HepG2 (cell line): ENCODE data around the gene DNAJC5. TPM values are rescaled to one million over a fixed set of nuclear protein-coding genes. Genes with fewer than 3 reads are reported as not detected.

ENCODE experiments used
- ATAC-seq: fragments of 200-7000 bp; cut with Tn5 transposase; 3 replicates; pipeline ENCODE4 v1.9.1; 2020; ENCODE audit warnings: mild to moderate bottlenecking, moderate library complexity
- BruUV-seq: library from RNA; stranded (reverse); fragments of 400-500 nt; replicated peaks from 2 replicates; lab custom pipeline; 2021; lab: Mats Ljungman, UMichigan
- CTCF ChIA-PET: fragments of 300-600 bp; formaldehyde crosslinking; extraction: SDS; loops from one replicate; lab custom pipeline; 2021; ENCODE audit warnings: low total read pairs, inconsistent platforms, low intra/inter-chr PET ratio; lab: Yijun Ruan, JAX
- POLR2A ChIA-PET: fragments of 350-600 bp; sonication (Branson Sonifier 250); formaldehyde crosslinking; loops from one replicate; lab custom pipeline; 2020; ENCODE audit warnings: antibody characterized with exemption, inconsistent platforms; lab: Yijun Ruan, JAX
- DNase-seq: peaks from one replicate; pipeline ENCODE4 v3.0.0-alpha.2; 2015; ENCODE audit warnings: low spot score
- FAIRE-seq: peaks from 3 replicates; lab custom pipeline; 2011; peaks lifted over from hg19 to GRCh38; lab: Jason Lieb, UNC
- H2AFZ ChIP-seq: one replicate; pipeline ENCODE4 v1.6.1; 2011; ENCODE audit warnings: low read length, inconsistent platforms
- H3K27ac ChIP-seq: fragments of 300-600 bp; 3 replicates; pipeline ENCODE4 v1.8.0; 2011; ENCODE audit warnings: mixed run types, mild to moderate bottlenecking, mixed read lengths, low read length, inconsistent platforms; ENCODE audit not compliant: insufficient read depth; ENCODE audit errors: extremely low read length
- H3K27me3 ChIP-seq, 2 experiments: fragments of 200-600 bp in 1 of 2; 2 replicates in 1 of 2; 3 replicates in 1 of 2; pipeline versions ENCODE4 v1.6.0 to v1.8.0; 2011; ENCODE audit warnings: low read length in 2 of 2, mild to moderate bottlenecking in 2 of 2, moderate library complexity in 2 of 2, inconsistent platforms in 1 of 2; ENCODE audit not compliant: insufficient read depth in 2 of 2, control insufficient read depth in 1 of 2
- H3K36me3 ChIP-seq, 2 experiments: fragments of 200-600 bp in 1 of 2; replicated peaks in 1 of 2; 2 replicates in 1 of 2; 3 replicates in 1 of 2; pipeline versions ENCODE4 v1.5.1 to v1.8.0; 2011; ENCODE audit warnings: low read length in 2 of 2, inconsistent platforms in 1 of 2; ENCODE audit not compliant: insufficient read depth in 2 of 2, control insufficient read depth in 1 of 2
- H3K4me1 ChIP-seq: 2 replicates; pipeline ENCODE4 v1.5.1; 2012; ENCODE audit warnings: low read length, inconsistent platforms; ENCODE audit not compliant: insufficient read depth
- H3K4me2 ChIP-seq: 2 replicates; pipeline ENCODE4 v1.6.0; 2011; ENCODE audit warnings: low read depth, low read length, inconsistent platforms
- H3K4me3 ChIP-seq, 3 experiments: fragments of 200-600 bp in 1 of 3; sonication (generic), shearing (Covaris generic) in 1 of 3; replicated peaks in 1 of 3; 2 replicates each; pipeline ENCODE4 v1.5.1; 2011 to 2016; ENCODE audit warnings: low read length in 3 of 3, inconsistent platforms in 2 of 3, low read depth in 2 of 3, mild to moderate bottlenecking in 2 of 3, control low read depth in 1 of 3, mixed read lengths in 1 of 3; ENCODE audit not compliant: insufficient read depth in 1 of 3
- H3K79me2 ChIP-seq: one replicate; pipeline ENCODE4 v1.6.1; 2011; ENCODE audit warnings: low read length, inconsistent platforms; ENCODE audit not compliant: insufficient read depth
- H3K9ac ChIP-seq: 2 replicates; pipeline ENCODE4 v1.6.0; 2011; ENCODE audit warnings: mild to moderate bottlenecking, low read depth, low read length, inconsistent platforms; ENCODE audit not compliant: insufficient read depth
- H3K9me3 ChIP-seq: 2 replicates; pipeline ENCODE4 v1.5.1; 2012; ENCODE audit warnings: mild to moderate bottlenecking, low read length
- H4K20me1 ChIP-seq: 2 replicates; pipeline ENCODE4 v1.6.0; 2011; ENCODE audit warnings: inconsistent platforms, mild to moderate bottlenecking, low read length, moderate library complexity; ENCODE audit not compliant: insufficient read depth
- POGZ ChIP-seq: sonication (generic); formaldehyde crosslinking; IDR thresholded peaks from 2 replicates; pipeline ENCODE4 v1.4.0; 2020; ENCODE audit warnings: mild to moderate bottlenecking, missing genetic modification reagents
- RARA ChIP-seq: IDR thresholded peaks from 2 replicates; pipeline ENCODE4 v1.6.1; 2016; ENCODE audit warnings: missing genetic modification reagents, missing compliant biosample characterization
- TARDBP ChIP-seq: sonication (generic); formaldehyde crosslinking; IDR thresholded peaks from 2 replicates; pipeline ENCODE4 v1.8.0; 2022; ENCODE audit warnings: mild to moderate bottlenecking, missing genetic modification reagents
- ZFP41 ChIP-seq: sonication (generic); formaldehyde crosslinking; IDR thresholded peaks from 2 replicates; pipeline ENCODE4 v1.4.0; 2020; ENCODE audit warnings: mild to moderate bottlenecking, missing genetic modification reagents, borderline replicate concordance
- ZNF34 ChIP-seq: sonication (generic); formaldehyde crosslinking; IDR thresholded peaks from 2 replicates; pipeline ENCODE4 v1.4.0; 2020; ENCODE audit warnings: mild to moderate bottlenecking, missing genetic modification reagents, borderline replicate concordance
- ZNF350 ChIP-seq: sonication (generic); formaldehyde crosslinking; IDR thresholded peaks from 2 replicates; pipeline ENCODE4 v1.4.0; 2020; ENCODE audit warnings: mild to moderate bottlenecking, low read depth, missing genetic modification reagents, borderline replicate concordance
- ZNF777 ChIP-seq: sonication (generic); formaldehyde crosslinking; IDR thresholded peaks from 2 replicates; pipeline ENCODE4 v1.4.0; 2020; ENCODE audit warnings: missing genetic modification reagents
- ZNF879 ChIP-seq: sonication (generic); formaldehyde crosslinking; IDR thresholded peaks from 2 replicates; pipeline ENCODE4 v1.8.1; 2023; ENCODE audit warnings: missing genetic modification reagents
- WGBS: methylation state at CpG from one replicate; pipeline ENCODE4 v1.1.6; 2017; ENCODE audit warnings: low lambda C conversion rate; 5-methylcytosine and 5-hydroxymethylcytosine counted together
- in situ Hi-C: cut with HindIII; loops from 2 replicates; pipeline ENCODE4 v1.10.0; 2017; ENCODE audit warnings: low pct_unique_long_range_greater_than_20kb; ENCODE audit not compliant: extremely low pct_ligation_motif_present
- intact Hi-C: fragments of 100-400 bp; cut with micrococcal nuclease; formaldehyde crosslinking; loops from one replicate; pipeline ENCODE4 v1.10.0; 2022; ENCODE audit not compliant: unreplicated experiment
- polyA plus RNA-seq, 8 experiments: library from polyadenylated mRNA; depleted of rRNA in 3 of 8; stranded (reverse) in 7 of 8; unstranded in 1 of 8; fragments of >200 nt; fragmentation: Illumina TruSeq in 4 of 8; extraction: Trizol in 4 of 8; gene quantifications; 2 replicates each; pipeline versions ENCODE4 v1.2.1 to v1.2.3, GENCODE V29; 2011 to 2016; ENCODE audit warnings: low read depth in 4 of 8, missing spikeins in 1 of 8, mixed read lengths in 1 of 8; ENCODE audit not compliant: insufficient read depth in 1 of 8
- total RNA-seq, 5 experiments: library from RNA; depleted of rRNA; stranded (reverse); fragments of >200 nt; fragmentation: Illumina TruSeq; extraction: Trizol; gene quantifications; 2 replicates each; pipeline ENCODE4 v1.2.3, GENCODE V29; 2016; ENCODE audit warnings: low read depth in 1 of 5
- TF ChIP-seq, protein P1 (sequence below): sonication (generic); formaldehyde crosslinking; IDR thresholded peaks from 2 replicates; pipeline ENCODE4 v1.4.0; 2020; ENCODE audit warnings: missing genetic modification reagents
- TF ChIP-seq, protein P2 (sequence below): sonication (generic); formaldehyde crosslinking; IDR thresholded peaks from 2 replicates; pipeline ENCODE4 v1.8.0; 2022; ENCODE audit warnings: low read depth, missing genetic modification reagents
- TF ChIP-seq, protein P3 (sequence below): sonication (generic); formaldehyde crosslinking; IDR thresholded peaks from 2 replicates; pipeline ENCODE4 v1.5.1; 2020; ENCODE audit warnings: missing genetic modification reagents, mild to moderate bottlenecking, borderline replicate concordance
- TF ChIP-seq, protein P4 (sequence below): sonication (generic); formaldehyde crosslinking; IDR thresholded peaks from 2 replicates; pipeline ENCODE4 v1.5.0; 2020; ENCODE audit warnings: mild to moderate bottlenecking, missing genetic modification reagents

DNAJC5 gene
- total and polyA plus RNA-seq, 2 of the 13 experiments (the other 11 are each of a cell fraction or from before 2014, with no cell fraction given), result 42.8 to 64.5 TPM

DNA sequence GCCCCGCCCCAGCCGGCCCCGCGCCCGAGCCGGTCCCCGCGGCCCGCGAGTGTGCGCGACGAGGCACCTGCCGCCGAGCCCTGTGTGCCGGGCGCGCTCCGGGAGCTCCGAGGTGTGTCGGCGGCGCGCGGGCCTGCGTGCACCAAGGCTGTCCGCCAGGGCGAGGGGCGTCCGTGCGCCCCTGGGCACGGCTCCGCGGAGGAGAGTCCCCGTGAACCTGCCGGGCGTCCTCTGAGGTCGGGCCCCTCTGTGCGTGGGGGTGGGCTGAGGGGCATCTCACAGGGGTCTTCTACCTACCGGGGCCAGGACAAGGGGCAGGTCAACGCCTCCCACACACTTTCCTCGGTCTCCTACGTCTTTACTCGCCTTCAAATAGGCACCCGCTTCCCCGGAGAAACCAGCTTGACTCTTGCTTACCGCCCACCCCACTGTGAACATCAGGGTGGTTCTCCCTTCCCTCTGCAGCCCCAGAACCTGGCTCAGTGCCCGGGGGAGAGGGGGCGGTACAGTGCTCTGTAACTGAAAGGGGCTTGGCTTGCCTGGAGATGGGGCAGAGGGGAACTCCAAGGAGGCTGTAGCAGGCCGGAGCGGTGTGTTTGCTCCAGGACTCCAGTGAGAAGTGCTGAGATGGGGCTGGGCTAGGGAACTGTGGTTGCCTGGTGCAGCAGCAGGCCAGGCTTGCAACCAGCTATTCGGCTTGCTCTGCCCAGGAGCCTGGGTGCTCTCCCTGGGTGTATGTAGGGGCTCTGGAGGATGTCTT, 84.8 kb downstream of the DNAJC5 start, which contains the start of gene SAMD10:
TSS of gene SAMD10 (minus strand) at position 86 of the 760 bp plus-strand sequence. CDS start 175 bp downstream, outside the sequence.
- DNase-seq (peak; percentile 70), FAIRE-seq (peak; percentile 44), ATAC-seq (peak; percentile 39)
- H2AFZ ChIP-seq, result peak within 1 kb of the TSS; percentile 10
- H3K27me3 ChIP-seq, result no peaks in the 10 kb centered on the region; a peak in 1 of 5 replicates
- peaks cover 3% of the 10 kb centered on the region; the same call in 1 of the 2 replicates for H4K20me1 ChIP-seq
- peak within 1 kb of the TSS; percentile 85 for H3K9ac ChIP-seq
- H3K36me3 ChIP-seq, result peaks cover 9 to 21% of the 10 kb centered on the region in 2 experiments
- H3K4me2 ChIP-seq, result peak within 1 kb of the TSS; percentile 99
- H3K4me1 ChIP-seq, result peaks cover 42% of the 10 kb centered on the region
- POLR2A ChIA-PET, result interaction anchor here (0.8 to 4.7 kb wide), 31 partner anchors 8 to 442 kb away, joined by 3 to 75 read pairs (median 7); partner anchors contain the start of genes ARFRP1, C20orf204, GMEB2 and LIME1
- 1% methylated on average over 26 of the region's 52 CpGs for WGBS
- BruUV-seq, result no TSS peak
- in situ Hi-C loops (loop anchor here (5.0 kb wide), 2 partner anchors 43 to 78 kb away; no protein-coding TSS in a partner anchor), intact Hi-C loops (loop anchor here (1.0 to 2.0 kb wide), 2 partner anchors 78 to 141 kb away; no protein-coding TSS in a partner anchor)
- CTCF ChIA-PET, result interaction anchor here (1.9 to 3.2 kb wide), 2 partner anchors 77 to 140 kb away, joined by 11 to 33 read pairs; no protein-coding TSS in a partner anchor
- no peaks in the 10 kb centered on the region for H3K9me3 ChIP-seq
- H3K4me3 ChIP-seq, result peak within 1 kb of the TSS; percentile 95 to 99 (median 97)
- peaks cover 26% of the 10 kb centered on the region for H3K79me2 ChIP-seq
- peak within 1 kb of the TSS; percentile 81 for H3K27ac ChIP-seq
- TF ChIP-seq TARDBP (CRISPR knock-in tag), result peak; percentile 46; the same call in 1 of the 2 replicates
- TF ChIP-seq ZNF777 (CRISPR knock-in tag), result no peak; the same call in 1 of the 2 replicates
- TF ChIP-seq, protein P1, sequence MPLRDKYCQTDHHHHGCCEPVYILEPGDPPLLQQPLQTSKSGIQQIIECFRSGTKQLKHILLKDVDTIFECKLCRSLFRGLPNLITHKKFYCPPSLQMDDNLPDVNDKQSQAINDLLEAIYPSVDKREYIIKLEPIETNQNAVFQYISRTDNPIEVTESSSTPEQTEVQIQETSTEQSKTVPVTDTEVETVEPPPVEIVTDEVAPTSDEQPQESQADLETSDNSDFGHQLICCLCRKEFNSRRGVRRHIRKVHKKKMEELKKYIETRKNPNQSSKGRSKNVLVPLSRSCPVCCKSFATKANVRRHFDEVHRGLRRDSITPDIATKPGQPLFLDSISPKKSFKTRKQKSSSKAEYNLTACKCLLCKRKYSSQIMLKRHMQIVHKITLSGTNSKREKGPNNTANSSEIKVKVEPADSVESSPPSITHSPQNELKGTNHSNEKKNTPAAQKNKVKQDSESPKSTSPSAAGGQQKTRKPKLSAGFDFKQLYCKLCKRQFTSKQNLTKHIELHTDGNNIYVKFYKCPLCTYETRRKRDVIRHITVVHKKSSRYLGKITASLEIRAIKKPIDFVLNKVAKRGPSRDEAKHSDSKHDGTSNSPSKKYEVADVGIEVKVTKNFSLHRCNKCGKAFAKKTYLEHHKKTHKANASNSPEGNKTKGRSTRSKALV, result peak; percentile 49
- 0 out of 2 replicates have a peak, but pooled peaks have one; percentile 11 for TF ChIP-seq ZNF879 (CRISPR knock-in tag)
- 0 out of 2 replicates have a peak, but pooled peaks have one; percentile 69 for TF ChIP-seq ZFP41 (CRISPR knock-in tag)
- TF ChIP-seq RARA (CRISPR knock-in tag), result no peak
- TF ChIP-seq, protein P2, sequence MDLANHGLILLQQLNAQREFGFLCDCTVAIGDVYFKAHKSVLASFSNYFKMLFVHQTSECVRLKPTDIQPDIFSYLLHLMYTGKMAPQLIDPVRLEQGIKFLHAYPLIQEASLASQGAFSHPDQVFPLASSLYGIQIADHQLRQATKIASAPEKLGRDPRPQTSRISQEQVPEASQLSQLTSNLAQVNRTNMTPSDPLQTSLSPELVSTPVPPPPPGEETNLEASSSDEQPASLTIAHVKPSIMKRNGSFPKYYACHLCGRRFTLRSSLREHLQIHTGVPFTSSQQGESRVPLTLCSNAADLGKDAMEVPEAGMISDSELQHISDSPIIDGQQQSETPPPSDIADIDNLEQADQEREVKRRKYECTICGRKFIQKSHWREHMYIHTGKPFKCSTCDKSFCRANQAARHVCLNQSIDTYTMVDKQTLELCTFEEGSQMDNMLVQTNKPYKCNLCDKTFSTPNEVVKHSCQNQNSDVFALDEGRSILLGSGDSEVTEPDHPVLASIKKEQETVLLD (CRISPR knock-in tag), result peak; percentile 43; the same call in 1 of the 2 replicates
- TF ChIP-seq, protein P3, sequence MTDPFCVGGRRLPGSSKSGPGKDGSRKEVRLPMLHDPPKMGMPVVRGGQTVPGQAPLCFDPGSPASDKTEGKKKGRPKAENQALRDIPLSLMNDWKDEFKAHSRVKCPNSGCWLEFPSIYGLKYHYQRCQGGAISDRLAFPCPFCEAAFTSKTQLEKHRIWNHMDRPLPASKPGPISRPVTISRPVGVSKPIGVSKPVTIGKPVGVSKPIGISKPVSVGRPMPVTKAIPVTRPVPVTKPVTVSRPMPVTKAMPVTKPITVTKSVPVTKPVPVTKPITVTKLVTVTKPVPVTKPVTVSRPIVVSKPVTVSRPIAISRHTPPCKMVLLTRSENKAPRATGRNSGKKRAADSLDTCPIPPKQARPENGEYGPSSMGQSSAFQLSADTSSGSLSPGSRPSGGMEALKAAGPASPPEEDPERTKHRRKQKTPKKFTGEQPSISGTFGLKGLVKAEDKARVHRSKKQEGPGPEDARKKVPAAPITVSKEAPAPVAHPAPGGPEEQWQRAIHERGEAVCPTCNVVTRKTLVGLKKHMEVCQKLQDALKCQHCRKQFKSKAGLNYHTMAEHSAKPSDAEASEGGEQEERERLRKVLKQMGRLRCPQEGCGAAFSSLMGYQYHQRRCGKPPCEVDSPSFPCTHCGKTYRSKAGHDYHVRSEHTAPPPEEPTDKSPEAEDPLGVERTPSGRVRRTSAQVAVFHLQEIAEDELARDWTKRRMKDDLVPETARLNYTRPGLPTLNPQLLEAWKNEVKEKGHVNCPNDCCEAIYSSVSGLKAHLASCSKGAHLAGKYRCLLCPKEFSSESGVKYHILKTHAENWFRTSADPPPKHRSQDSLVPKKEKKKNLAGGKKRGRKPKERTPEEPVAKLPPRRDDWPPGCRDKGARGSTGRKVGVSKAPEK (CRISPR knock-in tag), result no peak; the same call in none of the 2 replicates
- peak; percentile 36; the same call in 1 of the 2 replicates for TF ChIP-seq POGZ (CRISPR knock-in tag)
- TF ChIP-seq ZNF34, result no peak
- TF ChIP-seq, protein P4, sequence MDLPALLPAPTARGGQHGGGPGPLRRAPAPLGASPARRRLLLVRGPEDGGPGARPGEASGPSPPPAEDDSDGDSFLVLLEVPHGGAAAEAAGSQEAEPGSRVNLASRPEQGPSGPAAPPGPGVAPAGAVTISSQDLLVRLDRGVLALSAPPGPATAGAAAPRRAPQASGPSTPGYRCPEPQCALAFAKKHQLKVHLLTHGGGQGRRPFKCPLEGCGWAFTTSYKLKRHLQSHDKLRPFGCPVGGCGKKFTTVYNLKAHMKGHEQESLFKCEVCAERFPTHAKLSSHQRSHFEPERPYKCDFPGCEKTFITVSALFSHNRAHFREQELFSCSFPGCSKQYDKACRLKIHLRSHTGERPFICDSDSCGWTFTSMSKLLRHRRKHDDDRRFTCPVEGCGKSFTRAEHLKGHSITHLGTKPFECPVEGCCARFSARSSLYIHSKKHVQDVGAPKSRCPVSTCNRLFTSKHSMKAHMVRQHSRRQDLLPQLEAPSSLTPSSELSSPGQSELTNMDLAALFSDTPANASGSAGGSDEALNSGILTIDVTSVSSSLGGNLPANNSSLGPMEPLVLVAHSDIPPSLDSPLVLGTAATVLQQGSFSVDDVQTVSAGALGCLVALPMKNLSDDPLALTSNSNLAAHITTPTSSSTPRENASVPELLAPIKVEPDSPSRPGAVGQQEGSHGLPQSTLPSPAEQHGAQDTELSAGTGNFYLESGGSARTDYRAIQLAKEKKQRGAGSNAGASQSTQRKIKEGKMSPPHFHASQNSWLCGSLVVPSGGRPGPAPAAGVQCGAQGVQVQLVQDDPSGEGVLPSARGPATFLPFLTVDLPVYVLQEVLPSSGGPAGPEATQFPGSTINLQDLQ (CRISPR knock-in tag), result 0 out of 2 replicates have a peak, but pooled peaks have one; percentile 69
- peak; percentile 18; the same call in 1 of the 2 replicates for TF ChIP-seq ZNF350 (CRISPR knock-in tag)
